GM12878 (cell line): ENCODE measurements around the gene MUTYH. TPM values are rescaled to one million over a fixed set of nuclear protein-coding genes. Genes with fewer than 3 reads are reported as not detected.

Experiments
- CBX3 ChIP-seq: fragments of 200-600 bp; sonication (generic); IDR thresholded peaks from 2 replicates; pipeline ENCODE4 v1.6.1; 2016; ENCODE audit warnings: low read depth, borderline replicate concordance
- CHD1 ChIP-seq: IDR thresholded peaks from 2 replicates; pipeline ENCODE4 v1.6.1; 2012; ENCODE audit warnings: low read depth, low read length, improper control_type of control experiment
- DPF2 ChIP-seq: fragments of 450-650 bp; IDR thresholded peaks from 2 replicates; pipeline ENCODE4 v1.6.1; 2017; ENCODE audit warnings: mild to moderate bottlenecking
- HDAC6 ChIP-seq: fragments of 200-600 bp; sonication (generic); IDR thresholded peaks from one replicate; pipeline ENCODE4 v1.8.0; 2017; ENCODE audit warnings: antibody characterized with exemption; ENCODE audit not compliant: unreplicated experiment
- IRF4 ChIP-seq: IDR thresholded peaks from 2 replicates; pipeline ENCODE4 v1.6.1; 2011; ENCODE audit warnings: low read depth, low read length
- JUND ChIP-seq: IDR thresholded peaks from 2 replicates; pipeline ENCODE4 v1.6.1; 2012; ENCODE audit warnings: low read depth, mild to moderate bottlenecking, low read length, improper control_type of control experiment, moderate library complexity
- KDM1A ChIP-seq: fragments of 200-600 bp; sonication (generic); IDR thresholded peaks from 2 replicates; pipeline ENCODE4 v1.6.1; 2016; ENCODE audit warnings: borderline replicate concordance
- MYB ChIP-seq: fragments of 150-350 bp; IDR thresholded peaks from 2 replicates; pipeline ENCODE4 v1.6.1; 2014; ENCODE audit warnings: mild to moderate bottlenecking, low read depth, low read length, borderline replicate concordance
- PML ChIP-seq: IDR thresholded peaks from 2 replicates; pipeline ENCODE4 v1.6.1; 2012; ENCODE audit warnings: low read length, inconsistent platforms
- RFX5 ChIP-seq: IDR thresholded peaks from 2 replicates; pipeline ENCODE4 v1.6.1; 2011; ENCODE audit warnings: low read depth, low read length, improper control_type of control experiment
- SMAD5 ChIP-seq: IDR thresholded peaks from 2 replicates; pipeline ENCODE4 v1.6.1; 2016; ENCODE audit warnings: antibody characterized with exemption, low read depth
- SRF ChIP-seq, 2 experiments: IDR thresholded peaks; 2 replicates each; pipeline ENCODE4 v1.6.1; 2011; ENCODE audit warnings: low read depth in 2 of 2, low read length in 2 of 2, mild to moderate bottlenecking in 1 of 2, moderate library complexity in 1 of 2
- TBL1XR1 ChIP-seq: IDR thresholded peaks from 2 replicates; pipeline ENCODE4 v1.6.1; 2012; ENCODE audit warnings: low read depth, low read length, improper control_type of control experiment
- WRNIP1 ChIP-seq: IDR thresholded peaks from 2 replicates; pipeline ENCODE4 v1.6.1; 2011; ENCODE audit warnings: low read depth, low read length, improper control_type of control experiment, borderline replicate concordance
- ZNF622 ChIP-seq: fragments of 450-650 bp; IDR thresholded peaks from 2 replicates; pipeline ENCODE4 v1.6.1; 2017; ENCODE audit warnings: mild to moderate bottlenecking, inconsistent platforms
- ZSCAN29 ChIP-seq: fragments of 450-650 bp; IDR thresholded peaks from 2 replicates; pipeline ENCODE4 v1.6.1; 2017; ENCODE audit warnings: mild to moderate bottlenecking, moderate library complexity
- ZZZ3 ChIP-seq: IDR thresholded peaks from 2 replicates; pipeline ENCODE4 v1.6.1; 2011; ENCODE audit warnings: low read depth; ENCODE audit not compliant: control insufficient read depth, insufficient read length
- polyA plus RNA-seq, 11 experiments: library from polyadenylated mRNA; depleted of rRNA in 4 of 11; unstranded in 6 of 11; stranded (reverse) in 5 of 11; fragments of >200 nt; fragmentation: Nextera tagmentation in 4 of 11; fragmentation: Illumina TruSeq in 1 of 11; extraction: Ambion mirVana in 4 of 11; extraction: Trizol in 1 of 11; gene quantifications; 1 replicate in 1 of 11; 2 replicates in 10 of 11; pipeline versions ENCODE4 v1.2.1 to v1.2.3, GENCODE V29; 2011 to 2016; ENCODE audit warnings: inconsistent platforms in 2 of 11, missing spikeins in 2 of 11, low read depth in 1 of 11
- total RNA-seq, 4 experiments: library from RNA; depleted of rRNA in 3 of 4; stranded (reverse); fragments of >200 nt in 3 of 4; fragmentation: Illumina TruSeq in 1 of 4; extraction: Trizol in 1 of 4; gene quantifications; 2 replicates each; pipeline versions ENCODE4 v1.2.1 to v1.2.3, GENCODE V29; 2013 to 2021
- TF ChIP-seq, protein P1 (sequence below): IDR thresholded peaks from 2 replicates; pipeline ENCODE4 v1.6.1; 2012; ENCODE audit warnings: low read depth, low read length, improper control_type of control experiment
- TF ChIP-seq, protein P2 (sequence below): IDR thresholded peaks from 2 replicates; pipeline ENCODE4 v1.6.1; 2011; ENCODE audit warnings: borderline replicate concordance, low read depth, mild to moderate bottlenecking, moderate library complexity, mixed read lengths, low read length; ENCODE audit not compliant: insufficient read depth; ENCODE audit errors: extremely low read length
- TF ChIP-seq, protein P3 (sequence below): fragments of 450-650 bp; IDR thresholded peaks from 2 replicates; pipeline ENCODE4 v1.6.1; 2016; ENCODE audit warnings: mild to moderate bottlenecking
- TF ChIP-seq, protein P4 (sequence below): fragments of 450-650 bp; IDR thresholded peaks from 2 replicates; pipeline ENCODE4 v1.6.1; 2017; ENCODE audit warnings: low read depth, mild to moderate bottlenecking, moderate library complexity
- TF ChIP-seq, protein P5 (sequence below): IDR thresholded peaks from 2 replicates; pipeline ENCODE4 v1.6.1; 2011; ENCODE audit warnings: low read depth, mild to moderate bottlenecking, low read length, moderate library complexity, borderline replicate concordance; ENCODE audit errors: extremely low read depth
- TF ChIP-seq, protein P6 (sequence below): IDR thresholded peaks from 2 replicates; pipeline ENCODE4 v1.6.1; 2011; ENCODE audit warnings: low read depth, low read length, improper control_type of control experiment, borderline replicate concordance
- TF ChIP-seq, protein P7 (sequence below): fragments of 450-650 bp; conservative IDR thresholded peaks from 2 replicates; pipeline ENCODE4 v1.6.1; 2017; ENCODE audit warnings: mild to moderate bottlenecking, moderate library complexity

Gene MUTYH
- total and polyA plus RNA-seq, 10 of the 15 experiments (the other 5 are each of a cell fraction or from before 2014, with no cell fraction given) = 2.5 to 42.0 (median 30.0) TPM

DNA sequence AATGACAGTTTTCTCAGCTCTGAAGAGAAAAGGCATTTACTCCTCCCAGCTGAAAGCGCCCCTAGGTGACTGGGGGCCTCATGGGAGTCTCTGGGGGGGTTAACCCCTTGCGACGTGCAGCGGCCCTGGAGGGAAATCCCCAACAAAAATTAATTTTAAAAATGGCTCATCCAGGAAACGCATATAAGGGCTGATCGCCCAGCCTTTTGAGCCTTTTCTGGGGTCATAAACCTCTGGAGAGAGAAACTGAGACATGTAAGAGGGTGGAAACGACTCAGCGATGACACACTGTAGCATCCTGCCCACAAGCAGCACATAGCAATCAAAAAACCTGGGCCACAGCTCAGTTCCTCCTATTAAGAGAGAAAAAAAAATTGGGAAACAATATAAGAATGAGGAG, 33.9 kb downstream of the MUTYH start (continued):
- TF ChIP-seq SMAD5 (no peak), CHD1 (no peak), HDAC6 (no peak), PML (peak; percentile 48; the same call in 1 of the 2 replicates), ZZZ3 (no peak), MYB (no peak), TBL1XR1 (no peak), CBX3 (no peak), DPF2 (peak; percentile 39; the same call in 1 of the 2 replicates), KDM1A (no peak), JUND (no peak), WRNIP1 (no peak), ZSCAN29 (no peak), SRF (IDR thresholded peaks at IDR 0.05; ENCODE audit: low read depth in 2 of 2, low read length in 2 of 2) (peak; percentile 64 to 96), RFX5 (no peak), IRF4 (no peak), ZNF622 (no peak)
- TF ChIP-seq, protein P1, sequence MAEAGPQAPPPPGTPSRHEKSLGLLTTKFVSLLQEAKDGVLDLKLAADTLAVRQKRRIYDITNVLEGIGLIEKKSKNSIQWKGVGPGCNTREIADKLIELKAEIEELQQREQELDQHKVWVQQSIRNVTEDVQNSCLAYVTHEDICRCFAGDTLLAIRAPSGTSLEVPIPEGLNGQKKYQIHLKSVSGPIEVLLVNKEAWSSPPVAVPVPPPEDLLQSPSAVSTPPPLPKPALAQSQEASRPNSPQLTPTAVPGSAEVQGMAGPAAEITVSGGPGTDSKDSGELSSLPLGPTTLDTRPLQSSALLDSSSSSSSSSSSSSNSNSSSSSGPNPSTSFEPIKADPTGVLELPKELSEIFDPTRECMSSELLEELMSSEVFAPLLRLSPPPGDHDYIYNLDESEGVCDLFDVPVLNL = no peak
- TF ChIP-seq, protein P2, sequence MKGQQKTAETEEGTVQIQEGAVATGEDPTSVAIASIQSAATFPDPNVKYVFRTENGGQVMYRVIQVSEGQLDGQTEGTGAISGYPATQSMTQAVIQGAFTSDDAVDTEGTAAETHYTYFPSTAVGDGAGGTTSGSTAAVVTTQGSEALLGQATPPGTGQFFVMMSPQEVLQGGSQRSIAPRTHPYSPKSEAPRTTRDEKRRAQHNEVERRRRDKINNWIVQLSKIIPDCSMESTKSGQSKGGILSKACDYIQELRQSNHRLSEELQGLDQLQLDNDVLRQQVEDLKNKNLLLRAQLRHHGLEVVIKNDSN = no peak
- TF ChIP-seq, protein P3, sequence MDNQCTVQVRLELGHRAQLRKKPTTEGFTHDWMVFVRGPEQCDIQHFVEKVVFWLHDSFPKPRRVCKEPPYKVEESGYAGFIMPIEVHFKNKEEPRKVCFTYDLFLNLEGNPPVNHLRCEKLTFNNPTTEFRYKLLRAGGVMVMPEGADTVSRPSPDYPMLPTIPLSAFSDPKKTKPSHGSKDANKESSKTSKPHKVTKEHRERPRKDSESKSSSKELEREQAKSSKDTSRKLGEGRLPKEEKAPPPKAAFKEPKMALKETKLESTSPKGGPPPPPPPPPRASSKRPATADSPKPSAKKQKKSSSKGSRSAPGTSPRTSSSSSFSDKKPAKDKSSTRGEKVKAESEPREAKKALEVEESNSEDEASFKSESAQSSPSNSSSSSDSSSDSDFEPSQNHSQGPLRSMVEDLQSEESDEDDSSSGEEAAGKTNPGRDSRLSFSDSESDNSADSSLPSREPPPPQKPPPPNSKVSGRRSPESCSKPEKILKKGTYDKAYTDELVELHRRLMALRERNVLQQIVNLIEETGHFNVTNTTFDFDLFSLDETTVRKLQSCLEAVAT = 0 out of 2 replicates have a peak, but pooled peaks have one; percentile 6
- TF ChIP-seq, protein P4, sequence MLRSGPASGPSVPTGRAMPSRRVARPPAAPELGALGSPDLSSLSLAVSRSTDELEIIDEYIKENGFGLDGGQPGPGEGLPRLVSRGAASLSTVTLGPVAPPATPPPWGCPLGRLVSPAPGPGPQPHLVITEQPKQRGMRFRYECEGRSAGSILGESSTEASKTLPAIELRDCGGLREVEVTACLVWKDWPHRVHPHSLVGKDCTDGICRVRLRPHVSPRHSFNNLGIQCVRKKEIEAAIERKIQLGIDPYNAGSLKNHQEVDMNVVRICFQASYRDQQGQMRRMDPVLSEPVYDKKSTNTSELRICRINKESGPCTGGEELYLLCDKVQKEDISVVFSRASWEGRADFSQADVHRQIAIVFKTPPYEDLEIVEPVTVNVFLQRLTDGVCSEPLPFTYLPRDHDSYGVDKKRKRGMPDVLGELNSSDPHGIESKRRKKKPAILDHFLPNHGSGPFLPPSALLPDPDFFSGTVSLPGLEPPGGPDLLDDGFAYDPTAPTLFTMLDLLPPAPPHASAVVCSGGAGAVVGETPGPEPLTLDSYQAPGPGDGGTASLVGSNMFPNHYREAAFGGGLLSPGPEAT = peak; percentile 51; the same call in 1 of the 2 replicates
- TF ChIP-seq, protein P5, sequence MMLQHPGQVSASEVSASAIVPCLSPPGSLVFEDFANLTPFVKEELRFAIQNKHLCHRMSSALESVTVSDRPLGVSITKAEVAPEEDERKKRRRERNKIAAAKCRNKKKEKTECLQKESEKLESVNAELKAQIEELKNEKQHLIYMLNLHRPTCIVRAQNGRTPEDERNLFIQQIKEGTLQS = no peak
- TF ChIP-seq, protein P6, sequence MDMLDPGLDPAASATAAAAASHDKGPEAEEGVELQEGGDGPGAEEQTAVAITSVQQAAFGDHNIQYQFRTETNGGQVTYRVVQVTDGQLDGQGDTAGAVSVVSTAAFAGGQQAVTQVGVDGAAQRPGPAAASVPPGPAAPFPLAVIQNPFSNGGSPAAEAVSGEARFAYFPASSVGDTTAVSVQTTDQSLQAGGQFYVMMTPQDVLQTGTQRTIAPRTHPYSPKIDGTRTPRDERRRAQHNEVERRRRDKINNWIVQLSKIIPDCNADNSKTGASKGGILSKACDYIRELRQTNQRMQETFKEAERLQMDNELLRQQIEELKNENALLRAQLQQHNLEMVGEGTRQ = no peak
- TF ChIP-seq, protein P7, sequence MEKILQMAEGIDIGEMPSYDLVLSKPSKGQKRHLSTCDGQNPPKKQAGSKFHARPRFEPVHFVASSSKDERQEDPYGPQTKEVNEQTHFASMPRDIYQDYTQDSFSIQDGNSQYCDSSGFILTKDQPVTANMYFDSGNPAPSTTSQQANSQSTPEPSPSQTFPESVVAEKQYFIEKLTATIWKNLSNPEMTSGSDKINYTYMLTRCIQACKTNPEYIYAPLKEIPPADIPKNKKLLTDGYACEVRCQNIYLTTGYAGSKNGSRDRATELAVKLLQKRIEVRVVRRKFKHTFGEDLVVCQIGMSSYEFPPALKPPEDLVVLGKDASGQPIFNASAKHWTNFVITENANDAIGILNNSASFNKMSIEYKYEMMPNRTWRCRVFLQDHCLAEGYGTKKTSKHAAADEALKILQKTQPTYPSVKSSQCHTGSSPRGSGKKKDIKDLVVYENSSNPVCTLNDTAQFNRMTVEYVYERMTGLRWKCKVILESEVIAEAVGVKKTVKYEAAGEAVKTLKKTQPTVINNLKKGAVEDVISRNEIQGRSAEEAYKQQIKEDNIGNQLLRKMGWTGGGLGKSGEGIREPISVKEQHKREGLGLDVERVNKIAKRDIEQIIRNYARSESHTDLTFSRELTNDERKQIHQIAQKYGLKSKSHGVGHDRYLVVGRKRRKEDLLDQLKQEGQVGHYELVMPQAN = no peak
